HG02870 (cell line): ENCODE results near the gene PRKCG.

Experiments used
- ATAC-seq: cut with Tn5 transposase; IDR thresholded peaks from one replicate; pipeline ENCODE4 v1.9.1; 2021; ENCODE audit warnings: mild to moderate bottlenecking, moderate library complexity; ENCODE audit not compliant: unreplicated experiment

Gene PRKCG

DNA sequence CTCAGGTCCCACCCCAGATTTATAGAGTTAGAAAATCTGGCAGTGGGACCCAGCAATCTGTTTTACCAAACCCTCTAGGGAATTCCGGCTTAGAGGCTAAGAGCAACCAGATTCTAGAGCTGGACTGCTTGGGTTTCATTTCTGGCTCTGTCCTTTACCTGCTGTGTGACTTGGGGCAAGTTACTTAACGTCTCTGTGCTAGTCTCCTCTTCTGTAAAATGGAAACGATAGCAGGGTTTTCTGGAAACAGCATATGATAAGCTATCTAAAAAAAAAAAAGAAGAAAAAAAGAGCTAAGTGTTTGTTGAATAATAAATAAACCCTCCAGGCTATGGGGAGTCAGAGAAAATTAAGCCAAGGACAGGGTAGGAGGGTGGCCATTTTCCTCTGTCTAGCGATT, 15.5 kb downstream of the PRKCG start:
- ATAC-seq, result no peak

DNA sequence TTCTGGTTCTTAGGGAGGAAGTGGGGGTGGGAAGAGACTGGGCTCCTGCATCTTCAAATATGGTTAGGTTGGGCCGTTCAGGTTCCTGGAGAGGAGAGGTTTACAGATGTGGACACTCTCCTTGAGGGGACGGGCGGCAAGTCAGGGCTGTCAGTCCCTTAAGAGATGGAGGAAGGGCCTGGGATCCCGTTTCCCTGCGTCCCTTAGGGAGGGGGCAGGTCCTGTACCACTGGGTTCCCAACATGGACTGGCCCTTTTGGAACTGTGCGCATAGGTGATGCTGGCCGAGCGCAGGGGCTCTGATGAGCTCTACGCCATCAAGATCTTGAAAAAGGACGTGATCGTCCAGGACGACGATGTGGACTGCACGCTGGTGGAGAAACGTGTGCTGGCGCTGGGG, 16.2 kb downstream of the PRKCG start:
- no peak for ATAC-seq

DNA sequence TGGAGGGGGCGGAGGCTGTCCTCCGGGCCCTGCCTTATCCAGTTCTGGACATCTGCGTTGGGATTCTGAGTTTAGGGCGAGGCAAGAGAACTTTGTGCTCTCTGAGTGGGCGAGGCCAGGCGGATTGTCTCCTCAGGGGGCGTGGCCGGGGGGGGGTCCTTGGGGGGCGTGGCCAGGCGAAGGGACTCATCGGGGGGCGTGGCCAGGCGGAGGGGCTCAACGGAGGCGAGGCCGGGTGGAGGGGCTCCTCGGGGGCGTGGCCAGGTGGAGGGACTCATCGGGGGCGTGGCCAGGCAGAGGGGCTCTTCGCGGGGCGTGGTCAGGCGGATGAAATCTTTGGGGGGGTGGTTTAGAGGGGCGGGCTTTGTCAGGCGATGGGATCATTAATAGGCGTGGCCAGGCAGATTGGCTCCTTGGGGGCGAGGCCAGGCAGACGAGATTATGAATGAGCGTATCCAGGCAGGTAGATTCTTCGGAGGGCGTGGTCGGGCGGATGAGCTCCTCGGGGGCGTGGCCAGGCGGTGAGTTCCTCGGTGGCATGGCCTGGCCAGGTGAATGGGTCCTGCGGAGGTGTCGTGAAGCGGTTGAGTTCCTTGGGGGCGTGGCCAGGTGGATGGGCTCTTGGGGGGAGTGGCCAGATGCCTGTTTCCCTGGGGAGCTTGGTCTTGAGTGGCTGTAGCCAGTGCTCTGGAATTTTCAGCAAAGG, 16.8 kb downstream of the PRKCG start:
- ATAC-seq, result no peak

DNA sequence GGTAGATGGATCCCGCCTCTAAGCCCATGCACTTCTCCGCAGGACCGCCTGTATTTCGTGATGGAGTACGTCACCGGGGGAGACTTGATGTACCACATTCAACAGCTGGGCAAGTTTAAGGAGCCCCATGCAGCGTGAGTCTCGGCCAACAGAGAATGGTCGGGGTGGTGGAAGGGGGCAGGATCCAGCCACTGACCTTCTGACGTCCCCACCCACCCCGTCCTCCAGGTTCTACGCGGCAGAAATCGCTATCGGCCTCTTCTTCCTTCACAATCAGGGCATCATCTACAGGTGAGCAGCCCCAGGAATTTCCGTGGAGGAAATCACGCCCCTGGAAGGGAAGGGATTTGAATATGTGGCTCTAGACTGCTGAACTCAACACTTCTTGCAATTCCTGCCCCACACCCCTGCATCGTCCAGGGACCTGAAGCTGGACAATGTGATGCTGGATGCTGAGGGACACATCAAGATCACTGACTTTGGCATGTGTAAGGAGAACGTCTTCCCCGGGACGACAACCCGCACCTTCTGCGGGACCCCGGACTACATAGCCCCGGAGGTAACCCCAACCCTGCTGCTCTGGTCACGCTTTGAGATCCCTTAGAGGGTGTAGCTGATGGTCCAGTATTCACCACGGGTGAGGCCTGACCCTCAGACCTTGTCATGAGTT, 18.3 kb downstream of the PRKCG start:
- no peak for ATAC-seq

DNA sequence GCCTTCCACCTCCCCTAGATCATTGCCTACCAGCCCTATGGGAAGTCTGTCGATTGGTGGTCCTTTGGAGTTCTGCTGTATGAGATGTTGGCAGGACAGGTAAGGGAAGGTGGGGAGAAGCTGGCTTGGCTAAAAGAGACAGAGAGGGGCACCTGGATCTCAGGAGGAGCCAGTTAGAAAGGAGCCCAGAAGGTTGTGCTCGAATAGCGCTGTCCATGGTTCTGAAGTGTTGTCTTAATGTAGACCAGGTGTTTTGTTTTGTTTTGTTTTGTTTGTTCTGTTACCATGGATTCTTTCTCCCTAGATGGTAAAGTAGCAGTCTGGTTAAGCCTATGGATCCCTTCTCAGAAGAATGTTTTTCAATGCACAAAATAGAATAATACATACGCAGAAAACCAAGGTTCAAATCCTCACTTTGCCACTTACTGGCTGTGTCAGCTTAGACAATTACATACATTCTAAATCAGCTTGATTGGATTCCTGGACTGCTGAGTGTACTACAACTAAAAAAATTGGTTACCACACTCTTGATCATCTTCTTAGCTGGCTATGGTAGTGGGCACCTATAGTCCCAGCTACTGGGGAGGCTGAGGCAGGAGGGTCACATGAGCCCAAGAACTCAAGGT, 21.2 kb downstream of the PRKCG start:
- no peak for ATAC-seq

GRCh38 chr19:53904909-53905308, 22.9 kb downstream of the PRKCG start:
- no peak for ATAC-seq

GRCh38 chr19:53905787-53906186, 23.8 kb downstream of the PRKCG start:
- ATAC-seq, result no peak

GRCh38 chr19:53906211-53907192, 24.5 kb downstream of the PRKCG start:
- ATAC-seq, result no peak

DNA sequence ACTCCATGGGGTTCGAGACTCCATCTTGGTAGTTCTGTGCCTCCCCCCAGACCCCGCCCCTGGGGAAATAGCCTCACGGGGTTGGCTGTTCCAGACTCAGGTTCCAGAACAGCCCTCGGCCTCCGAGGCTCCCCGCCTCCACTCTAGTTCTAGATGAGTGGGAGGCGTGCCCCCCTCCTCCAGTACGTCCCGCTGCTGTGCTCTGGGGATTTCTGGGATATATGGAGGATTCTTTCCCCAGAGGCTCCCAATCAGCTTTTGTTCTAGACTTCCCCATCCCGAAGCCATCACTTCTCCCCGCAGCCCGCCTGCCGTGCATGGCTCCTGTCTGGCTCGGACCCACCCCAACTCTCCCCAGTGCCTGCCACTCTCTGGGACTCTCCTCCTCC, 25.2 kb downstream of the PRKCG start:
- ATAC-seq, result no peak

DNA sequence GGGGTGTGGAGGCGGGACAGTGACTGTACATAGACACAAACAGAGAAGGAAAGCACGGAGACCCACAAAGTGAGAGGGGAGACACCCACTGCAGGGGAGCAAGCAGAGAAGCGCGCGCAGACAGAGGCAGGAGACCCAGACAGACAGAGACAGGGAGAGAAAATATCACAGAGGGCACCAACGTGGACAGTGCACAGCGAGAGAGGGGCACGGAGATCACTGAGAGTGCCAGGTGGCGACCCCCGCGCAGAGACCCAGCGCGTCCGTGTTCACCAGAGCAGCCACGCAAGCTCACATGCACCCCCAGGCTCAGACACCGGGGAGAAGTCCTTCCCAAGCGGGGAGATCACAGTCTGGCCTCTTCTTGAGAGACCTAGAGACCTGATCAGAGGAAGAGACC, 25.7 kb downstream of the PRKCG start:
- ATAC-seq, result no peak

DNA sequence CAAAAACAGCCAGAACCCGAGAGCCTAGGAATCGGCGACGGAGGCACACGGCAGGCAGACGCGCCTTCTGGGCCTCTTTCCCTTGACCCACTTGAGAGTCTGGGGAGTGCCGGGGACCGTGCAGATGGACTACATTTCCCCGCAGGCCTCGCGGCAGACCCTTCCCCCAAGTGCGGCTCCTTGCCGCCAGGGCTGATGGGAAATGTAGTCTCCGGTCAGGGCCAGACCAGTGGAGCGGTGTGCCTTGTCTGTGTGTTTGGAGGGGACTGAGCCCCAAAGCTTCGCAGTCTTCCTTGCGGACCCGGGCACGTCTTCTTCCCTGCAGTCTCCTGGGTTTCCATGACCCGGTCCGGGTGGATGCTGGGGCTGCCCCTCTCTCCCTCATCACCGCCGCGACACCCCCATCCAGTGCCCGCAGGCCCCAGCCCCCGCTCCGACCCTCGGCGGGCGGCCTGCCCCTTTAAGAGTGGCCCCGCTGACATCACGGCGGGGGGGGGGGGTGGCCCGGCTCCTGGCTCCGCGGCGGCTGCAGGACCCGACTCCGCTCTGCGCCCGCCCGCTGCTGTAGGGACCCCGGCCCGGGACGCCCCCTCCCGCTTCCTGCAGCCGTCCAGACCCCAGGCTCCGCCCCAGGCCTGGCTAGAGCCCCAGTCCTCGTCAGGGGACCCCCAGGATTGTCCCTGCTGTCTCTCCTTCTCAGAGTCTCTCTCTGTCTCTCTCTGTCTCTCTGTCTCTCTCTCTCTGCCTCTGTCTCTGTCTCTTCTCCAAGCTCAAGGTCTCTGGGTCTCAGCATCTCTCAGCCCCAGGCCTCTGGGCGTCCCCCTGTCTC, 26.3 kb downstream of the PRKCG start:
- ATAC-seq, result no peak

DNA sequence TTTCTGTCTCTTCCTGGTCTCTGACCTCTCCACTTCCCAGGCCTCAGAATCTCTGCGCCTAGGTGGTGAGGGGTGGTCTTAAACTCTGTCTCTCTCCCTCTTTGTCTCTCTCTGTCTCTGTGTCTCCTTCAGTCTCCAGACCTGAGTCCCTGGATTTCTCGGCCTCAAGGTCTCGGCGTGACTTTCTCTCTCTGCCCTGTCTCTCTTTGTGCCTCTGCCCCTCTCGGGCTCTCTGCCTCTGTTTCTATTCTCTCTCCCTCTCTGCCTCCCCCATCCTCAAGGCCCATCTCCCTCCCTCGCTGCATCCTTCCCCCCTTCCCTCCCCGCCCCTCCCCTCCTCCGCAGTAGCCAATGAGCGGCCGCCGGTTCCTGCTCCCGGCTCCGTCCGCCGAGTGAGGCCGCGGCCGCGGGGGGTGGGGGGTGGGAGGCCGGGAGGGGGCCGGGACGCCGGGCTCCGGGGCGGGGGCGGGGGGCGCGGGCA, 27.0 kb downstream of the PRKCG start, which contains the start of gene CACNG7:
CACNG7 (plus strand) TSS at position 344 of the 481 bp plus-strand sequence. CDS start 3,554 bp downstream, outside the sequence.
- no peak for ATAC-seq

DNA sequence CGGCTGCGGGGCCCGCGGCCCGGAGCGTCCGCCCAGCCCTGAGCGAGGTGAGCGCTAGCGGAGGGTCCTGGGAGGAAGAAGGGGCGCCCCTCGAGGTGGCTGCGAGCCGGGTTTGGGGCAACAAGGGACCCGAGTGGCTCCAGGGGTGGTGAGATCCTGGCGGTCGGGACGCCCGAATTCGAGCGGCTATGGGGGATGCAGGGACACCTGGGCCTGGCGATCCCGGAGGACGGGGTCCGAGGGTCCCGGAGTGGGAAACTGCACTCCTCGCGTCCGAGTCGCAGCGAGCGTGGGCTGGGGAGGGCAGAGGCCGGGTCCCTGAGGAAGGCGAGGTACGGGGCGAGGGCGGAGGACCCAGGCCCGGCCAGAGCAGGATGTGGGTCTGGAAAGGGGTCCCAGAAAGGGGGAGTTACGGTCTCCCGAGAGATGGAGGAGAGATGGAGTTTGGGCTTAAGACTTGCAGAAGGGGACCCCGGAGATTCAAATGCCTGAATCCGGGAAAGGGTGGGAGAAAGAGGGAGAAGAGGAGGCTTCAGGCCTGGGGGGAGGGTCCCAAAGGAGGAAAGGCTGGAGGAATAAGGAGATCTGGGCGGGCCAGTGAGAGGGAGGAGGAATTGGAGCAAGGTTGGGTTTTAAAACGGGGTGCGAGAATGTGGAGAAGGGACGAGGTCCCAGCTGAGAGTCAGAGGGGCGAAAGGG, 27.6 kb downstream of the PRKCG start:
- ATAC-seq, result no peak

GRCh38 chr19:53910170-53910518, 28.1 kb downstream of the PRKCG start:
- no peak for ATAC-seq

DNA sequence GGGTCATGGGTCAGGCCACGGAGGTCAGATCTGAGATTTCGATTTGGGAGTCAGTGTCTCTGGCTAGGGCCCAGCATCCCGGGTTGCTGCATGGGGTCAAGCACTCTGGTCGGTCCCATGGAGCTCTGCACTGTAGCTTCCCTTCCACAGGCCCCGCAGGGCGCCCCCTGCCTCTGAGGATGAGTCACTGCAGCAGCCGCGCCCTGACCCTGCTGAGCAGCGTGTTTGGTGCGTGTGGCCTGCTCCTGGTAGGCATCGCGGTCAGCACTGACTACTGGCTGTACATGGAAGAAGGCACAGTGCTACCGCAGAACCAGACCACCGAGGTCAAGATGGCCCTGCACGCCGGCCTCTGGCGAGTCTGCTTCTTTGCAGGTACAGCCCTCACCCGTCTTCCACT, 30.7 kb downstream of the PRKCG start:
- ATAC-seq, result no peak

GRCh38 chr19:53915000-53915399, 33.0 kb downstream of the PRKCG start:
- ATAC-seq, result no peak

- ATAC-seq, result no peak
These were observed 34.0 kb downstream of the PRKCG start for GRCh38 chr19:53916004-53916403.

DNA sequence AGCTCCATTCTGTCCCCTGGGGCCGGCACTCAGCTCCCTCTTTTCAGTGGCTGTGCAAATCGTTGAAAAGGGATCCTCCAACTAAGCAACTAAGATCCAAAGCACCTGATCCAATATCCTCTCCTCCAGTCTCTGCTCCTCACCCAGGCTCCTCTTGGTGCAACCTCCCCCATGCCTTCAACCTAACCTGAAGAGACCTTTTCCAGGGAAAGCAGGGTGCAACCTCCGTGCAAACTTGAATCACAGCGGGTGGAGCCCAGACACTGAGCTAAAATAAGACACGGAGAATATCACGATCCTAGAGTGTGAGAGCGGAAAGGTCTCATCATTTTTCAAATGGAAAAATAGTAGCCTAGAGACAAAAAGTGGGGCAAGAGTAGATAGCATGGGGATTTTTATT, 35.4 kb downstream of the PRKCG start:
- no peak for ATAC-seq

DNA sequence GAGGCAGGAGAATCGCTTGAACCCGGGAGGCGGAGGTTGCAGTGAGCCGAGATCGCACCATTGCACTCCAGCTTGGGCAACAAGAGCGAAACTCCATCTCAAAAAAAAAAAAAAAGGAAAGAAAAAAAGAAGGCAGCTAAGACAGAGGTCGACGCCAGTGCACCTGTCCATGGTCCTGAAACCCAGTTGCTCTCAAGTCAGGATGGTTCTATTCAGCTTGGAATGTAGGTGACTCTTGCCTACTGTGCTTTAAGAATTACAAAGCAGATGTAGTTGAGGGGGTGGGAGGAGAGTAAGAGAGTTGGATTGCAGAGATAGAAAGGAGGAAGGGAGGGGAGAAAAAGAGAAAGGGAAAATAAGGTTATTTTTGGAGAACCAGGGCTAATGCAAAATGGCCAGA, 45.7 kb downstream of the PRKCG start:
- no peak for ATAC-seq
